ENCODE measurements around the gene KLK13. TPM values are rescaled to one million over a fixed set of nuclear protein-coding genes. Genes with fewer than 3 reads are reported as not detected.

The KLK13 gene
- total RNA-seq, 1 donor from 2014 or later = not detected

DNA sequence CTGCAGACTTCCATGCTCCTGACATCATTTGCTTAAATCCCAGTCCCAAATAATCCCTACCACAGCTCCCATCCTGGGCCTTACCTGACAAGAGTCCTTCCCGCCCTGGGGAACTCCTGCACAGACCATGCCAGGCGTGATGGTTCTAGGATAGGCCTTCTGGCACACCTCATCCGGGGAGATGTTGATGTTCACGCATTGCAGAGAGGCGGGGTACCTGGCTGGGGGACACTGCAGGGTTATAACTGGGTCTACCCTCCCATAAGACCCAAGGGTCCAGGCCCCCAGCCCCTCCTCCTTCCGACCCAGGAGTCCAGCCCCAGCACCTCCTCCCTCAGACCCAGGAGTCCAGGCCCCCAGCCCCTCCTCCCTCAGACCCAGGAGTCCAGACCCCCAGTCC is 13.8 kb upstream of the KLK13 start:
- no peaks in the 10 kb centered on the region for H3K4me1 Mint-ChIP-seq
- H3K36me3 Mint-ChIP-seq (ENCODE audit: low read depth) = no peaks in the 10 kb centered on the region
- TF ChIP-seq, protein P1, sequence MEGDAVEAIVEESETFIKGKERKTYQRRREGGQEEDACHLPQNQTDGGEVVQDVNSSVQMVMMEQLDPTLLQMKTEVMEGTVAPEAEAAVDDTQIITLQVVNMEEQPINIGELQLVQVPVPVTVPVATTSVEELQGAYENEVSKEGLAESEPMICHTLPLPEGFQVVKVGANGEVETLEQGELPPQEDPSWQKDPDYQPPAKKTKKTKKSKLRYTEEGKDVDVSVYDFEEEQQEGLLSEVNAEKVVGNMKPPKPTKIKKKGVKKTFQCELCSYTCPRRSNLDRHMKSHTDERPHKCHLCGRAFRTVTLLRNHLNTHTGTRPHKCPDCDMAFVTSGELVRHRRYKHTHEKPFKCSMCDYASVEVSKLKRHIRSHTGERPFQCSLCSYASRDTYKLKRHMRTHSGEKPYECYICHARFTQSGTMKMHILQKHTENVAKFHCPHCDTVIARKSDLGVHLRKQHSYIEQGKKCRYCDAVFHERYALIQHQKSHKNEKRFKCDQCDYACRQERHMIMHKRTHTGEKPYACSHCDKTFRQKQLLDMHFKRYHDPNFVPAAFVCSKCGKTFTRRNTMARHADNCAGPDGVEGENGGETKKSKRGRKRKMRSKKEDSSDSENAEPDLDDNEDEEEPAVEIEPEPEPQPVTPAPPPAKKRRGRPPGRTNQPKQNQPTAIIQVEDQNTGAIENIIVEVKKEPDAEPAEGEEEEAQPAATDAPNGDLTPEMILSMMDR (conservative IDR thresholded peaks at IDR 0.05) = no peak
- no peak overlapping the region for H3K27ac Mint-ChIP-seq (ENCODE audit: unreplicated experiment)
- H3K27me3 Mint-ChIP-seq (ENCODE audit: low read depth) = peaks cover 28% of the 10 kb centered on the region
- no peak for DNase-seq (ENCODE audit: low read depth, low spot score)
- H3K9me3 Mint-ChIP-seq = no peaks in the 10 kb centered on the region
- H3K4me3 Mint-ChIP-seq = no peak overlapping the region

DNA sequence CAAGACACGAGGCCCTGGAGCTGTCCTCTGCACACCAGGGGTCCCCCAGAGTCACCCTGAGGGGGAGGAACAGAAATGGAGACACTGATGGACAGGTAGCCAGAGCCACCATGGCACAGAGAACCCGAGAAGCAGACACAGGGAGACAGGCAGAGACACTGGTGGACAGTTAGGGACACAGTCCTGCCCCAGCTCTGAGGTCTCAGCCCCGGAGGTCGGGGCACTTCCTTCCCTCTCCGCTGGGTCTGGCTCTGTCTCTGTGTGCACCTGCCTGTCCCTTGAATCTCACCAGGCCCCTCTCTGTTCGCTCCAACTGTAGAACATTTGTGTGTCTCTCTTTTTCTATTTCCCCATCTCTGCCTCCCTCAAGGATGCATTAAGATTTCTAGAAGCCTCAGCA is 13.2 kb upstream of the KLK13 start:
- no peak overlapping the region for H3K4me3 Mint-ChIP-seq
- peaks cover 24% of the 10 kb centered on the region for H3K27me3 Mint-ChIP-seq (ENCODE audit: low read depth)
- TF ChIP-seq, protein P1 (conservative IDR thresholded peaks at IDR 0.05) = no peak
- H3K27ac Mint-ChIP-seq (ENCODE audit: unreplicated experiment) = no peak overlapping the region
- no peaks in the 10 kb centered on the region for H3K9me3 Mint-ChIP-seq
- no peak for DNase-seq (ENCODE audit: low read depth, low spot score)
- no peaks in the 10 kb centered on the region for H3K4me1 Mint-ChIP-seq
- no peaks in the 10 kb centered on the region for H3K36me3 Mint-ChIP-seq (ENCODE audit: low read depth)

DNA sequence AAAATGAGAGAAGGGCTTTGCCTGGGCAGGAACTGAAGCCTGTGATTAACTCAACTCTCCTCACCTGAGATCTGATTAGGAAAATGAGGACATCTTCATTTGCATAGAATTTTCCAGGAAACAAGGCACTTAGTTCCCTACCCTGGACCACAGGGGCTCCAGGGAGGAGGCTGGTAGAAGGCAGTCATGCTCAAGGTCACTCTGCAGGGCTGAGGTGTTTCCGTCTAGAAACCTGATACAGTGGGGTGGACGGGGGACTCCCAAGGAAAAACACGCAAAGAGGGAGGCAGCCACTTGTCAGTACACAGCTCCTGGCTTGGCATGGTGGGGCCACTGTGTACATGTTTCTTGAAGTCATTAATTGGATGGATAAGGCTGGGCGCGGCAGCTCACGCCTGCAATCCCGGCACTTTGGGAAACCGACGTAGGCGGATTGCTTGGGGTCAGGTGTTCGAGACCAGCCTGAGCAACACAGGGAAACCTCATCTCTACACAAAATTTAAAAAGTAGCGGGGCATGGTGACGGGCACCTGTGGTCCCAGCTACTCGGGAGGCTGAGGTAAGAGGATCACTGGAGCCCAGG is 11.8 kb upstream of the KLK13 start:
- H3K36me3 Mint-ChIP-seq (ENCODE audit: low read depth) = no peaks in the 10 kb centered on the region
- DNase-seq (ENCODE audit: low read depth, low spot score) = no peak
- TF ChIP-seq, protein P1 (conservative IDR thresholded peaks at IDR 0.05) = no peak
- H3K9me3 Mint-ChIP-seq = no peaks in the 10 kb centered on the region
- H3K27me3 Mint-ChIP-seq (ENCODE audit: low read depth) = peaks cover 15% of the 10 kb centered on the region
- H3K27ac Mint-ChIP-seq (ENCODE audit: unreplicated experiment) = no peak overlapping the region
- H3K4me3 Mint-ChIP-seq = no peak overlapping the region
- no peaks in the 10 kb centered on the region for H3K4me1 Mint-ChIP-seq

DNA sequence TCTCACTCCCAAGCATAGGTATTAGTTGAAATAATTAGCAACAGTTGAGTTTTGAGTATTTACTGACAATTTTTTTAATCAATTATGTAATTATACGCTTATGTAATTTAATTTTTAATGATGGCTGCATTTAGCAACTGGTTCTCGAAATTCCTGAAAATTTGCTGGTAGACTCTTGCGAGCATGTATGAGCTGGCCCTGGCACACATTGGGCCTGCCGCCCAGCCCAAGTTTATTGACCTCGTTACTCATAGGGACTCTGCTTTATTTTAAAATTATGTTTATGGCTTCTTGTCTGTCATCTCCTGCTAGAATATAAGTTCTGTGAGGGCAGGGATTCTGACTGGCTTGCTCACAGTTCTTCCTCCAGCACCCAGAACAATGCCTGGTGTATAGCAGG is 11.1 kb upstream of the KLK13 start:
- H3K36me3 Mint-ChIP-seq (ENCODE audit: low read depth) = no peaks in the 10 kb centered on the region
- peaks cover 12% of the 10 kb centered on the region for H3K27me3 Mint-ChIP-seq (ENCODE audit: low read depth)
- no peak overlapping the region for H3K4me3 Mint-ChIP-seq
- no peak overlapping the region for H3K27ac Mint-ChIP-seq (ENCODE audit: unreplicated experiment)
- no peak for DNase-seq (ENCODE audit: low read depth, low spot score)
- TF ChIP-seq, protein P1 (conservative IDR thresholded peaks at IDR 0.05) = no peak
- no peaks in the 10 kb centered on the region for H3K9me3 Mint-ChIP-seq
- no peaks in the 10 kb centered on the region for H3K4me1 Mint-ChIP-seq

DNA sequence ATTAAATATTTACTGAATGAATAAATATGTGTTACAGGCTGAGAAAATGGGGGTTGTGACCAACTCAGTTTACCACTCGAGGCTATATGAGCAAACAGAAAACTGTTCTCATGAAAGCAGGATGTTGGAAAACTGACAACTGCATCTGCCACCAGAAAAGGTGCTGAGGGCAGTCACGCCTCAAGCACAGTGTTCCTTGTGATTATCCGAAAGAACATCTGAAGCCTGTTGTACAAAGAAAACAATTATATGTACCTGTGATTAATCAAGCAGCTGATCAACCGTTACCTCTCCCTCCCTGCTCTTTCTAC is 6.2 kb upstream of the KLK13 start:
- Mint-ChIP-seq H3K27ac (ENCODE audit: unreplicated experiment) (no peak overlapping the region), H3K4me1 (no peaks in the 10 kb centered on the region)
- TF ChIP-seq, protein P1 (conservative IDR thresholded peaks at IDR 0.05) = no peak

More for the DNA sequence above, 6.2 kb upstream of the KLK13 start:
- no peak for DNase-seq (ENCODE audit: low read depth, low spot score)
- peaks cover 8% of the 10 kb centered on the region for H3K27me3 Mint-ChIP-seq (ENCODE audit: low read depth)
- H3K9me3 Mint-ChIP-seq = peaks cover 4% of the 10 kb centered on the region
- no peaks in the 10 kb centered on the region for H3K36me3 Mint-ChIP-seq (ENCODE audit: low read depth)
- H3K4me3 Mint-ChIP-seq = no peak overlapping the region

All from neural crest cell (in vitro differentiated cells).